ENCODE data around the gene TRHDE. TPM values are rescaled to one million over a fixed set of nuclear protein-coding genes. Genes with fewer than 3 reads are reported as not detected.

Gene TRHDE
- total RNA-seq, 1 experiment from 2014 or later = 0.74 TPM

DNA sequence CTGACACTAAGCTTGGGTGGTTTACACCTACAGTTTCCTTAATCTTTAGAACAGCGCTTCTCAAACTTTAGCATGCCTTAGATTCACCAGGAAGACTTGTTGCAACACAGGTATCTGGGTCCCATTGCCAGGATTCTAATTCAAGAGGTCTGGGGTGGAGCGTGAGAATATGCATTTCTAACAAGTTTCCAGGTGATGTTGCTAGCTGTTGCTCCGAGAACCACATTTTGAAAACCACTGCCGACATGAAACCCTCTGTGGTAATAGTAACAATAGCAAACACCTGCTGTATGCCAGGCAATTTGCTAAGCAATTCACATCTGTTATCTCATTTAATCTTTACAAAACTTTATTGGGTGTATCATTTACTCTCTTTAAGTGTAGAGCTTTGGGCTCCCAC, 58.6 kb downstream of the TRHDE start:
- Histone ChIP-seq H4K20me1 (ENCODE audit: insufficient read depth) (no peaks in the 10 kb centered on the region), H3F3A (ENCODE audit: insufficient read depth, low read depth) (no peaks in the 10 kb centered on the region), H3K4me2 (no peak overlapping the region), H3K4me1 (replicated peaks; ENCODE audit: insufficient read depth) (no peaks in the 10 kb centered on the region), H3K9me2 (ENCODE audit: insufficient read depth) (no peaks in the 10 kb centered on the region), H3K36me3 (ENCODE audit: low read depth) (no peaks in the 10 kb centered on the region), H3K79me2 (ENCODE audit: low read depth) (no peaks in the 10 kb centered on the region), H3K9me3 (ENCODE audit: insufficient read depth, low read depth) (no peaks in the 10 kb centered on the region), H3K4me3 (no peak overlapping the region), H3K27me3 (ENCODE audit: insufficient read depth, low read depth) (no peaks in the 10 kb centered on the region), H3K27ac (no peak overlapping the region), H2AFZ (no peak overlapping the region)
- no peak for DNase-seq
- intact Hi-C loops (cut with micrococcal nuclease; ENCODE audit: unreplicated experiment) = no loop called here
- POLR2A ChIA-PET (ENCODE audit: unreplicated experiment) = interaction anchor here (0.7 kb wide), 1 partner anchor 1437 kb away, joined by 23 read pairs; no protein-coding TSS in a partner anchor
- no TSS peak for BruUV-seq (replicated peaks)
- TF ChIP-seq, protein P1, sequence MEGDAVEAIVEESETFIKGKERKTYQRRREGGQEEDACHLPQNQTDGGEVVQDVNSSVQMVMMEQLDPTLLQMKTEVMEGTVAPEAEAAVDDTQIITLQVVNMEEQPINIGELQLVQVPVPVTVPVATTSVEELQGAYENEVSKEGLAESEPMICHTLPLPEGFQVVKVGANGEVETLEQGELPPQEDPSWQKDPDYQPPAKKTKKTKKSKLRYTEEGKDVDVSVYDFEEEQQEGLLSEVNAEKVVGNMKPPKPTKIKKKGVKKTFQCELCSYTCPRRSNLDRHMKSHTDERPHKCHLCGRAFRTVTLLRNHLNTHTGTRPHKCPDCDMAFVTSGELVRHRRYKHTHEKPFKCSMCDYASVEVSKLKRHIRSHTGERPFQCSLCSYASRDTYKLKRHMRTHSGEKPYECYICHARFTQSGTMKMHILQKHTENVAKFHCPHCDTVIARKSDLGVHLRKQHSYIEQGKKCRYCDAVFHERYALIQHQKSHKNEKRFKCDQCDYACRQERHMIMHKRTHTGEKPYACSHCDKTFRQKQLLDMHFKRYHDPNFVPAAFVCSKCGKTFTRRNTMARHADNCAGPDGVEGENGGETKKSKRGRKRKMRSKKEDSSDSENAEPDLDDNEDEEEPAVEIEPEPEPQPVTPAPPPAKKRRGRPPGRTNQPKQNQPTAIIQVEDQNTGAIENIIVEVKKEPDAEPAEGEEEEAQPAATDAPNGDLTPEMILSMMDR (conservative IDR thresholded peaks at IDR 0.05) = no peak
- no peak for TF ChIP-seq EZH2 (IDR thresholded peaks at IDR 0.05; ENCODE audit: low read depth)
- CTCF ChIA-PET = interaction anchor here (0.6 to 0.7 kb wide), 2 partner anchors 16 to 64 kb away, joined by 12 to 15 read pairs; no protein-coding TSS in a partner anchor

DNA sequence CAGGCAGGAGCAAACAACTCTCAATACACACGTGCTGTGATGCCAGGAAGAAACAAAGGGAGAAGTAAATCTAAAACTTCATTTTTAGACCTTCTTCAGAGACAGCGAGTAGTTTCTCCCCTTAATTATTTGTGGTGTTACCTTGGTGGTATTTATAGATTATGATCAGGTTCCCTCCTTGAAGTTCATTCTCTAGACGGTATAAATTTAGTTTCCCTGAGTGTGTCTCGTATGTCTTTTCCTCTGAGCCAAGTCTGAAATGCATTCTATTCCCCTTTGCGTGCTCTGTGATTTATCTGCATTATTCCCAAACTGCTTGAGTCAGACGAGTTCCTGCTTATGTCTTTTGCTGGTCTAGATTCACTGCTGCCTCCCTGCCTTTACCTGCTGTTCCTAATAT, 65.2 kb downstream of the TRHDE start:
- H3K4me1 ChIP-seq (replicated peaks; ENCODE audit: insufficient read depth) = no peaks in the 10 kb centered on the region
- no peaks in the 10 kb centered on the region for H3K79me2 ChIP-seq (ENCODE audit: low read depth)
- BruUV-seq (replicated peaks) = no TSS peak
- H2AFZ ChIP-seq = no peak overlapping the region
- intact Hi-C loops (cut with micrococcal nuclease; ENCODE audit: unreplicated experiment) = no loop called here
- no peaks in the 10 kb centered on the region for H3K9me3 ChIP-seq (ENCODE audit: insufficient read depth, low read depth)
- no peaks in the 10 kb centered on the region for H3K9me2 ChIP-seq (ENCODE audit: insufficient read depth)
- no peak overlapping the region for H3K4me3 ChIP-seq
- TF ChIP-seq EZH2 (IDR thresholded peaks at IDR 0.05; ENCODE audit: low read depth) = no peak
- TF ChIP-seq, protein P1 (conservative IDR thresholded peaks at IDR 0.05) = no peak
- no peak overlapping the region for H3K4me2 ChIP-seq
- H3K36me3 ChIP-seq (ENCODE audit: low read depth) = no peaks in the 10 kb centered on the region
- no peaks in the 10 kb centered on the region for H4K20me1 ChIP-seq (ENCODE audit: insufficient read depth)
- CTCF ChIA-PET = no interaction called here
- H3K27me3 ChIP-seq (ENCODE audit: insufficient read depth, low read depth) = no peaks in the 10 kb centered on the region
- no peak overlapping the region for H3K27ac ChIP-seq
- POLR2A ChIA-PET (ENCODE audit: unreplicated experiment) = no interaction called here
- no peaks in the 10 kb centered on the region for H3F3A ChIP-seq (ENCODE audit: insufficient read depth, low read depth)
- DNase-seq = no peak

DNA sequence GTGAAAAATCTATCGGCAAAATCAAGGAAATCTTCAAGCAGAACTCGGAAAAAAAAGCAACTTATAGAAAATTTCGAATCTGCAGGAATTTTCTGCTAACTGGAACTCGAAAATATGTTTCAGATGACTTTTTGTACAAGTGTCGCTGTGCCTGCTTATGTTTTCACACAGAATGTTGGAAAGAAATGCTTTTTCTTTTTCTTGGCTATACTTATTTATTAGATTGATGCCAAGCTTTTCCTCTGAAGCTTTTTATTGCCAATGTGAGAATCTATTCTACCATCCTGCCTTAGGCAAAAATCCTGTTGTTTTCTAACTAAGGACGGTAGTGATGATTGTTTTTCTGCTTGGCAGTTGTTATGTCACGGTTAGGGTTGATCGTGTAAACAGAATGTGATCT, 65.8 kb downstream of the TRHDE start:
- BruUV-seq (replicated peaks) = no TSS peak
- no peak for DNase-seq
- H3F3A ChIP-seq (ENCODE audit: insufficient read depth, low read depth) = no peaks in the 10 kb centered on the region
- H3K9me3 ChIP-seq (ENCODE audit: insufficient read depth, low read depth) = no peaks in the 10 kb centered on the region
- ChIA-PET POLR2A (ENCODE audit: unreplicated experiment) (no interaction called here), CTCF (no interaction called here)
- TF ChIP-seq, protein P1 (conservative IDR thresholded peaks at IDR 0.05) = no peak
- no peak for TF ChIP-seq EZH2 (IDR thresholded peaks at IDR 0.05; ENCODE audit: low read depth)
- H3K4me1 ChIP-seq (replicated peaks; ENCODE audit: insufficient read depth) = no peaks in the 10 kb centered on the region
- H4K20me1 ChIP-seq (ENCODE audit: insufficient read depth) = no peaks in the 10 kb centered on the region
- no peaks in the 10 kb centered on the region for H3K79me2 ChIP-seq (ENCODE audit: low read depth)
- H3K27ac ChIP-seq = no peak overlapping the region
- H3K4me3 ChIP-seq = no peak overlapping the region
- intact Hi-C loops (cut with micrococcal nuclease; ENCODE audit: unreplicated experiment) = no loop called here
- no peak overlapping the region for H3K4me2 ChIP-seq
- H3K27me3 ChIP-seq (ENCODE audit: insufficient read depth, low read depth) = no peaks in the 10 kb centered on the region
- H3K36me3 ChIP-seq (ENCODE audit: low read depth) = no peaks in the 10 kb centered on the region
- H2AFZ ChIP-seq = 0 out of 2 replicates have a peak overlapping the region, but pooled peaks have one; percentile 12
- H3K9me2 ChIP-seq (ENCODE audit: insufficient read depth) = no peaks in the 10 kb centered on the region

Measured in PC-9 (cell line).